Smooth muscle cell (in vitro differentiated cells): ENCODE results near the gene PLCH1. TPM values are rescaled to one million over a fixed set of nuclear protein-coding genes. Genes with fewer than 3 reads are reported as not detected.

ENCODE experiments used
- DNase-seq: peaks from one replicate; lab custom pipeline; 2025; ENCODE audit not compliant: unreplicated experiment; lab: John Stamatoyannopoulos, UW
- H2AFZ ChIP-seq: fragments of 200-600 bp; sonication (generic); 2 replicates; pipeline ENCODE4 v1.6.0; 2016; ENCODE audit warnings: antibody characterized with exemption, low read depth, mild to moderate bottlenecking
- H3F3A ChIP-seq: fragments of 200-600 bp; sonication (generic); 2 replicates; pipeline ENCODE4 v1.6.0; 2017; ENCODE audit warnings: antibody characterized with exemption, low read depth
- H3K27ac ChIP-seq: fragments of 200-600 bp; sonication (generic); 2 replicates; pipeline ENCODE4 v1.5.1; 2016; ENCODE audit warnings: low read depth, mild to moderate bottlenecking
- H3K27me3 ChIP-seq: fragments of 200-600 bp; sonication (generic); 2 replicates; pipeline ENCODE4 v1.6.1; 2016; ENCODE audit warnings: low read depth, mild to moderate bottlenecking
- H3K36me3 ChIP-seq: fragments of 200-600 bp; sonication (generic); 2 replicates; pipeline ENCODE4 v1.5.1; 2016; ENCODE audit warnings: low read depth
- H3K4me1 ChIP-seq: fragments of 200-600 bp; sonication (generic); 2 replicates; pipeline ENCODE4 v1.5.1; 2016; ENCODE audit warnings: low read depth
- H3K4me2 ChIP-seq: fragments of 200-600 bp; sonication (generic); 2 replicates; pipeline ENCODE4 v1.6.0; 2016; ENCODE audit warnings: mild to moderate bottlenecking
- H3K4me3 ChIP-seq: fragments of 200-600 bp; sonication (generic); 2 replicates; pipeline ENCODE4 v1.5.1; 2016; ENCODE audit warnings: mild to moderate bottlenecking
- H3K79me2 ChIP-seq: fragments of 200-600 bp; sonication (generic); 2 replicates; pipeline ENCODE4 v1.6.0; 2016; ENCODE audit warnings: low read depth, mild to moderate bottlenecking
- H3K9ac ChIP-seq: fragments of 200-600 bp; sonication (generic); 2 replicates; pipeline ENCODE4 v1.6.0; 2016; ENCODE audit warnings: low read depth
- H3K9me3 ChIP-seq: fragments of 200-600 bp; sonication (generic); replicated peaks from 2 replicates; pipeline ENCODE4 v1.5.1; 2016; ENCODE audit warnings: low read depth
- H4K20me1 ChIP-seq: fragments of 200-600 bp; sonication (generic); 2 replicates; pipeline ENCODE4 v1.6.0; 2016; ENCODE audit warnings: low read depth
- CTCF ChIP-seq: fragments of 200-600 bp; sonication (generic); IDR thresholded peaks from 2 replicates; pipeline ENCODE4 v1.5.1; 2017; ENCODE audit warnings: borderline replicate concordance, mild to moderate bottlenecking, antibody characterized with exemption; ENCODE audit not compliant: insufficient read depth, poor library complexity, severe bottlenecking
- WGBS: methylation state at CpG from one replicate; pipeline ENCODE4 v1.1.7; 2016; ENCODE audit warnings: low lambda C conversion rate; 5-methylcytosine and 5-hydroxymethylcytosine counted together
- polyA plus RNA-seq: library from polyadenylated mRNA; unstranded; fragments of >200 nt; fragmentation: Nextera tagmentation; extraction: Ambion mirVana; gene quantifications from 2 replicates; pipeline ENCODE4 v1.2.1, GENCODE V29; 2016
- total RNA-seq: library from RNA; depleted of rRNA; stranded (reverse); fragments of >200 nt; gene quantifications from 2 replicates; pipeline ENCODE4 v1.2.3, GENCODE V29; 2014

PLCH1 gene
- total and polyA plus RNA-seq, 2 experiments from 2014 or later = 0.36 TPM; not detected in 1

GRCh38 chr3:155548195-155548594 lies 196.7 kb downstream of the PLCH1 start:
- Histone ChIP-seq H3K4me2 (no peak overlapping the region), H3K27me3 (no peaks in the 10 kb centered on the region), H2AFZ (no peak overlapping the region), H3K9me3 (no peaks in the 10 kb centered on the region), H3K79me2 (no peaks in the 10 kb centered on the region), H3K4me1 (no peaks in the 10 kb centered on the region), H3K36me3 (no peaks in the 10 kb centered on the region), H3K4me3 (no peak overlapping the region), H3K9ac (no peak overlapping the region), H3F3A (no peaks in the 10 kb centered on the region), H4K20me1 (no peaks in the 10 kb centered on the region), H3K27ac (no peak overlapping the region)
- WGBS = 50% methylated on average over 2 of the region's 2 CpGs
- DNase-seq = no peak
- TF ChIP-seq CTCF = no peak

GRCh38 chr3:155535098-155535497 lies 209.8 kb downstream of the PLCH1 start:
- no peak overlapping the region for H3K4me2 ChIP-seq
- no peak overlapping the region for H2AFZ ChIP-seq
- no peak for DNase-seq
- H3K4me1 ChIP-seq = no peaks in the 10 kb centered on the region
- H3K27me3 ChIP-seq = no peaks in the 10 kb centered on the region
- no peak for TF ChIP-seq CTCF
- H3K79me2 ChIP-seq = no peaks in the 10 kb centered on the region
- no peaks in the 10 kb centered on the region for H4K20me1 ChIP-seq
- H3K4me3 ChIP-seq = no peak overlapping the region
- H3K36me3 ChIP-seq = no peaks in the 10 kb centered on the region
- no peak overlapping the region for H3K27ac ChIP-seq
- H3F3A ChIP-seq = no peaks in the 10 kb centered on the region
- no peak overlapping the region for H3K9ac ChIP-seq
- no peaks in the 10 kb centered on the region for H3K9me3 ChIP-seq
- WGBS = 90% methylated on average over 3 of the region's 3 CpGs

- Histone ChIP-seq H3K36me3 (no peaks in the 10 kb centered on the region), H2AFZ (no peak overlapping the region), H3K9me3 (no peaks in the 10 kb centered on the region), H4K20me1 (no peaks in the 10 kb centered on the region), H3F3A (no peaks in the 10 kb centered on the region), H3K4me2 (no peak overlapping the region), H3K27me3 (no peaks in the 10 kb centered on the region), H3K9ac (no peak overlapping the region), H3K4me1 (no peaks in the 10 kb centered on the region), H3K79me2 (no peaks in the 10 kb centered on the region), H3K4me3 (no peak overlapping the region), H3K27ac (no peak overlapping the region)
- DNase-seq = no peak
- no peak for TF ChIP-seq CTCF
Observed at GRCh38 chr3:155528579-155528978, 216.3 kb downstream of the PLCH1 start.

GRCh38 chr3:155525324-155525833 lies 219.5 kb downstream of the PLCH1 start:
- H3K4me2 ChIP-seq = no peak overlapping the region
- no peak for TF ChIP-seq CTCF
- no peaks in the 10 kb centered on the region for H3K79me2 ChIP-seq
- no peaks in the 10 kb centered on the region for H3K36me3 ChIP-seq
- no peaks in the 10 kb centered on the region for H4K20me1 ChIP-seq
- no peak overlapping the region for H3K4me3 ChIP-seq
- WGBS = 87% methylated on average over 5 of the region's 5 CpGs
- no peak for DNase-seq
- H2AFZ ChIP-seq = no peak overlapping the region
- H3F3A ChIP-seq = no peaks in the 10 kb centered on the region
- H3K9me3 ChIP-seq = no peaks in the 10 kb centered on the region
- H3K9ac ChIP-seq = no peak overlapping the region
- H3K27ac ChIP-seq = no peak overlapping the region
- no peaks in the 10 kb centered on the region for H3K4me1 ChIP-seq
- no peaks in the 10 kb centered on the region for H3K27me3 ChIP-seq
